ENCODE measurements around the gene LBR.

GRCh38 chr1:225453797-225454648 lies 26.2 kb upstream of the LBR start:
- TF ChIP-seq CTCF (IDR thresholded peaks at IDR 0.05) (no peak), POLR2A (IDR thresholded peaks at IDR 0.05) (no peak)

Measured in heart left ventricle (tissue), 13 donors.